Activated CD8-positive, alpha-beta T cell treated with anti-CD3 and anti-CD28 coated beads, Interleukin-2, amount 10 ng/mL, durations not matched to agents 7 days and 5 days (primary cell): Measurements from ENCODE around the gene GRIN2A. TPM values are rescaled to one million over a fixed set of nuclear protein-coding genes. Genes with fewer than 3 reads are reported as not detected.

Experiments
- ATAC-seq: fragments of 150-1000 bp; cut with Tn5 transposase; one replicate; pipeline ENCODE4 v1.10.0; 2021; ENCODE audit warnings: moderate library complexity
- CTCF ChIA-PET: fragments of 350-600 bp; sonication (Branson Sonifier 250); formaldehyde crosslinking; loops from one replicate; lab custom pipeline; 2021; ENCODE audit warnings: antibody characterized with exemption; lab: Charles Lee
- POLR2A ChIA-PET: fragments of 350-600 bp; sonication (Branson Sonifier 250); formaldehyde crosslinking; loops from one replicate; lab custom pipeline; 2021; ENCODE audit warnings: antibody characterized with exemption; lab: Charles Lee
- DNase-seq: peaks from one replicate; pipeline ENCODE4 v3.0.0-alpha.2; 2020
- H3K27ac Mint-ChIP-seq: one replicate; pipeline ENCODE4 v1.8.0; 2021; ENCODE audit warnings: mild to moderate bottlenecking, mixed read lengths
- H3K27me3 Mint-ChIP-seq: one replicate; pipeline ENCODE4 v1.8.0; 2021; ENCODE audit warnings: low read depth, mixed read lengths
- H3K36me3 Mint-ChIP-seq: one replicate; pipeline ENCODE4 v1.8.0; 2021; ENCODE audit warnings: low read depth, mixed read lengths
- H3K4me1 Mint-ChIP-seq: one replicate; pipeline ENCODE4 v1.8.0; 2021; ENCODE audit warnings: low read depth, mixed read lengths
- H3K4me3 Mint-ChIP-seq: one replicate; pipeline ENCODE4 v1.8.0; 2021; ENCODE audit warnings: mild to moderate bottlenecking, mixed read lengths
- H3K9me3 Mint-ChIP-seq: one replicate; pipeline ENCODE4 v1.8.0; 2022; ENCODE audit warnings: mixed read lengths; ENCODE audit not compliant: insufficient read depth
- total RNA-seq, 2 experiments: library from RNA; stranded (reverse); gene quantifications; one replicate each; pipeline ENCODE4 v1.2.3, GENCODE V29; 2021

GRIN2A gene
- total RNA-seq, 2 experiments from 2014 or later: not detected

GRCh38 chr16:10013364-10013763 is 168.9 kb downstream of the GRIN2A start:
- Mint-ChIP-seq H3K9me3 (no peaks in the 10 kb centered on the region), H3K4me1 (no peaks in the 10 kb centered on the region)
- CTCF ChIA-PET: no interaction called here

GRCh38 chr16:10009684-10010083 is 172.5 kb downstream of the GRIN2A start:
- no peak overlapping the region for H3K4me3 Mint-ChIP-seq
- no peak for DNase-seq
- H3K27me3 Mint-ChIP-seq: no peaks in the 10 kb centered on the region
- POLR2A ChIA-PET: no interaction called here
- H3K9me3 Mint-ChIP-seq: no peaks in the 10 kb centered on the region
- no peaks in the 10 kb centered on the region for H3K4me1 Mint-ChIP-seq
- CTCF ChIA-PET: no interaction called here
- ATAC-seq: no peak
- H3K36me3 Mint-ChIP-seq: no peaks in the 10 kb centered on the region
- H3K27ac Mint-ChIP-seq: no peak overlapping the region

More at GRCh38 chr16:10013364-10013763, 168.9 kb downstream of the GRIN2A start:
- ATAC-seq (no peak), DNase-seq (no peak)
- POLR2A ChIA-PET: no interaction called here
- Mint-ChIP-seq H3K27ac (no peak overlapping the region), H3K36me3 (no peaks in the 10 kb centered on the region), H3K4me3 (no peak overlapping the region), H3K27me3 (no peaks in the 10 kb centered on the region)

GRCh38 chr16:10003486-10003885 is 178.7 kb downstream of the GRIN2A start:
- ChIA-PET POLR2A (no interaction called here), CTCF (no interaction called here)
- ATAC-seq (no peak), DNase-seq (no peak)
- Mint-ChIP-seq H3K4me1 (no peaks in the 10 kb centered on the region), H3K4me3 (no peak overlapping the region), H3K36me3 (no peaks in the 10 kb centered on the region), H3K27ac (no peak overlapping the region), H3K27me3 (no peaks in the 10 kb centered on the region), H3K9me3 (no peaks in the 10 kb centered on the region)

- no peaks in the 10 kb centered on the region for H3K27me3 Mint-ChIP-seq
- no peaks in the 10 kb centered on the region for H3K4me1 Mint-ChIP-seq
- no peaks in the 10 kb centered on the region for H3K9me3 Mint-ChIP-seq
- no peaks in the 10 kb centered on the region for H3K36me3 Mint-ChIP-seq
- ATAC-seq (no peak), DNase-seq (no peak)
- CTCF ChIA-PET: no interaction called here
- no peak overlapping the region for H3K27ac Mint-ChIP-seq
- H3K4me3 Mint-ChIP-seq: no peak overlapping the region
- POLR2A ChIA-PET: no interaction called here
Measured at GRCh38 chr16:10001258-10001775, 180.9 kb downstream of the GRIN2A start.

GRCh38 chr16:9996221-9996620 is 186.0 kb downstream of the GRIN2A start:
- no peak for ATAC-seq

GRCh38 chr16:9992441-9992840 is 189.8 kb downstream of the GRIN2A start:
- ATAC-seq (no peak), DNase-seq (no peak)
- Mint-ChIP-seq H3K9me3 (peaks cover 3% of the 10 kb centered on the region), H3K4me1 (no peaks in the 10 kb centered on the region), H3K36me3 (no peaks in the 10 kb centered on the region), H3K4me3 (no peak overlapping the region), H3K27me3 (no peaks in the 10 kb centered on the region), H3K27ac (no peak overlapping the region)
- ChIA-PET POLR2A (no interaction called here), CTCF (no interaction called here)

More at GRCh38 chr16:9996221-9996620, 186.0 kb downstream of the GRIN2A start:
- Mint-ChIP-seq H3K27me3 (no peaks in the 10 kb centered on the region), H3K27ac (no peak overlapping the region), H3K4me3 (no peak overlapping the region), H3K9me3 (no peaks in the 10 kb centered on the region), H3K36me3 (no peaks in the 10 kb centered on the region), H3K4me1 (no peaks in the 10 kb centered on the region)
- no peak for DNase-seq
- ChIA-PET POLR2A (no interaction called here), CTCF (no interaction called here)

- ATAC-seq (no peak), DNase-seq (no peak)
- ChIA-PET POLR2A (no interaction called here), CTCF (no interaction called here)
- Mint-ChIP-seq H3K27ac (no peak overlapping the region), H3K4me1 (no peaks in the 10 kb centered on the region), H3K36me3 (no peaks in the 10 kb centered on the region), H3K27me3 (no peaks in the 10 kb centered on the region), H3K9me3 (peaks cover 9% of the 10 kb centered on the region), H3K4me3 (no peak overlapping the region)
Measured at GRCh38 chr16:9980981-9981380, 201.2 kb downstream of the GRIN2A start.

- ChIA-PET CTCF (no interaction called here), POLR2A (no interaction called here)
- H3K4me1 Mint-ChIP-seq: no peaks in the 10 kb centered on the region
- no peak overlapping the region for H3K4me3 Mint-ChIP-seq
- DNase-seq (no peak), ATAC-seq (no peak)
- H3K36me3 Mint-ChIP-seq: no peaks in the 10 kb centered on the region
- no peaks in the 10 kb centered on the region for H3K9me3 Mint-ChIP-seq
- no peaks in the 10 kb centered on the region for H3K27me3 Mint-ChIP-seq
- H3K27ac Mint-ChIP-seq: no peak overlapping the region
Measured at GRCh38 chr16:9978160-9978725, 204.0 kb downstream of the GRIN2A start.

GRCh38 chr16:9977333-9977897 is 204.8 kb downstream of the GRIN2A start:
- ChIA-PET CTCF (no interaction called here), POLR2A (no interaction called here)
- Mint-ChIP-seq H3K27ac (no peak overlapping the region), H3K36me3 (no peaks in the 10 kb centered on the region), H3K27me3 (no peaks in the 10 kb centered on the region), H3K9me3 (no peaks in the 10 kb centered on the region), H3K4me3 (no peak overlapping the region), H3K4me1 (no peaks in the 10 kb centered on the region)
- DNase-seq (no peak), ATAC-seq (no peak)

GRCh38 chr16:9976601-9977000 is 205.6 kb downstream of the GRIN2A start:
- no peaks in the 10 kb centered on the region for H3K36me3 Mint-ChIP-seq
- no peak overlapping the region for H3K4me3 Mint-ChIP-seq
- no peaks in the 10 kb centered on the region for H3K4me1 Mint-ChIP-seq
- no peaks in the 10 kb centered on the region for H3K27me3 Mint-ChIP-seq
- ChIA-PET CTCF (no interaction called here), POLR2A (no interaction called here)
- no peak for ATAC-seq
- no peak for DNase-seq
- H3K27ac Mint-ChIP-seq: no peak overlapping the region
- H3K9me3 Mint-ChIP-seq: no peaks in the 10 kb centered on the region

GRCh38 chr16:9971907-9972306 is 210.3 kb downstream of the GRIN2A start:
- Mint-ChIP-seq H3K27me3 (no peaks in the 10 kb centered on the region), H3K36me3 (no peaks in the 10 kb centered on the region), H3K9me3 (no peaks in the 10 kb centered on the region), H3K27ac (no peak overlapping the region), H3K4me1 (no peaks in the 10 kb centered on the region), H3K4me3 (no peak overlapping the region)
- no peak for ATAC-seq
- DNase-seq: no peak
- ChIA-PET POLR2A (no interaction called here), CTCF (no interaction called here)

- Mint-ChIP-seq H3K9me3 (no peaks in the 10 kb centered on the region), H3K4me3 (no peak overlapping the region), H3K4me1 (no peaks in the 10 kb centered on the region), H3K27me3 (no peaks in the 10 kb centered on the region), H3K36me3 (no peaks in the 10 kb centered on the region), H3K27ac (no peak overlapping the region)
- ChIA-PET POLR2A (no interaction called here), CTCF (no interaction called here)
- no peak for DNase-seq
- ATAC-seq: no peak
Measured at GRCh38 chr16:9970796-9971195, 211.4 kb downstream of the GRIN2A start.

- no peak overlapping the region for H3K4me3 Mint-ChIP-seq
Measured at GRCh38 chr16:9970244-9970643, 212.0 kb downstream of the GRIN2A start.

More at GRCh38 chr16:9970244-9970643, 212.0 kb downstream of the GRIN2A start:
- DNase-seq: no peak
- Mint-ChIP-seq H3K4me1 (no peaks in the 10 kb centered on the region), H3K36me3 (no peaks in the 10 kb centered on the region), H3K27ac (no peak overlapping the region), H3K9me3 (no peaks in the 10 kb centered on the region), H3K27me3 (no peaks in the 10 kb centered on the region)
- ChIA-PET POLR2A (no interaction called here), CTCF (no interaction called here)
- no peak for ATAC-seq
